A549 (cell line): ENCODE data around the gene ESRRG. TPM values are rescaled to one million over a fixed set of nuclear protein-coding genes. Genes with fewer than 3 reads are reported as not detected.

ENCODE experiments used
- ATAC-seq, 2 experiments: fragments of 200-7000 bp in 1 of 2; fragments of >200 bp in 1 of 2; cut with Nextera tagmentation in 1 of 2; cut with Tn5 transposase in 1 of 2; 3 replicates each; pipeline versions ENCODE4 v1.8.0 to v1.9.1; 2018 to 2020; ENCODE audit warnings: mild to moderate bottlenecking in 1 of 2, moderate library complexity in 1 of 2
- CTCF ChIA-PET: fragments of 300-600 bp; sonication (Branson Sonifier 250); formaldehyde crosslinking; extraction: SDS; loops from one replicate; lab custom pipeline; 2021; ENCODE audit warnings: antibody characterized with exemption, inconsistent platforms; lab: Yijun Ruan, JAX
- POLR2A ChIA-PET: fragments of 350-600 bp; formaldehyde crosslinking; extraction: SDS; loops from one replicate; lab custom pipeline; 2021; ENCODE audit warnings: antibody characterized with exemption, inconsistent platforms; lab: Yijun Ruan, JAX
- DNase-seq, 2 experiments: peaks; one replicate each; pipeline versions ENCODE4 v3.0.0 to v3.0.0-alpha.2; 2011 to 2016; ENCODE audit warnings: low read depth in 1 of 2, low spot score in 1 of 2
- FAIRE-seq: peaks from 2 replicates; lab custom pipeline; 2011; peaks lifted over from hg19 to GRCh38; lab: Jason Lieb, UNC
- H3K27ac ChIP-seq, 2 experiments: fragments of >200 bp; sonication (Bioruptor Twin); formaldehyde crosslinking; 3 replicates each; pipeline ENCODE4 v1.5.1; 2016 to 2017
- H3K4me1 ChIP-seq: fragments of >200 bp; sonication (Bioruptor Twin); formaldehyde crosslinking; 3 replicates; pipeline ENCODE4 v1.6.1; 2016
- H3K4me2 ChIP-seq: fragments of >200 bp; sonication (Bioruptor Twin); formaldehyde crosslinking; 3 replicates; pipeline ENCODE4 v1.6.1; 2016
- H3K4me3 ChIP-seq: fragments of >200 bp; sonication (Bioruptor Twin); formaldehyde crosslinking; 3 replicates; pipeline ENCODE4 v1.5.1; 2016
- H3K9me3 ChIP-seq: fragments of >200 bp; sonication (Bioruptor Twin); formaldehyde crosslinking; 3 replicates; pipeline ENCODE4 v1.6.1; 2016
- CBX8 ChIP-seq: fragments of 200-600 bp; sonication (generic); IDR thresholded peaks from 2 replicates; pipeline ENCODE4 v1.6.1; 2016
- CHD2 ChIP-seq: fragments of 150-350 bp; IDR thresholded peaks from 2 replicates; pipeline ENCODE4 v1.6.1; 2014; ENCODE audit warnings: low read length; ENCODE audit not compliant: partially characterized antibody
- CHD4 ChIP-seq: fragments of 200-600 bp; sonication (generic); IDR thresholded peaks from 2 replicates; pipeline ENCODE4 v1.6.1; 2016; ENCODE audit warnings: antibody characterized with exemption, mild to moderate bottlenecking, borderline replicate concordance
- EHF ChIP-seq: fragments of 250-450 bp; sonication (Bioruptor Pico); IDR thresholded peaks from 2 replicates; pipeline ENCODE4 v1.5.0; 2020; ENCODE audit warnings: mild to moderate bottlenecking
- EHMT2 ChIP-seq: fragments of 200-600 bp; sonication (generic); IDR thresholded peaks from 2 replicates; pipeline ENCODE4 v1.6.1; 2016; ENCODE audit warnings: antibody characterized with exemption, low read depth, mild to moderate bottlenecking, moderate library complexity
- FOSB ChIP-seq: fragments of 250-450 bp; sonication (Bioruptor Pico); IDR thresholded peaks from 2 replicates; pipeline ENCODE4 v1.5.0; 2020; ENCODE audit warnings: mild to moderate bottlenecking, moderate library complexity
- FOSL2 ChIP-seq, 2 experiments: fragments of 450-650 bp in 1 of 2; fragments of >200 bp in 1 of 2; sonication (Bioruptor Twin) in 1 of 2; formaldehyde crosslinking; IDR thresholded peaks; 2 replicates each; pipeline versions ENCODE4 v1.5.0 to v1.6.1; 2016 to 2020; ENCODE audit warnings: mild to moderate bottlenecking in 1 of 2, moderate library complexity in 1 of 2
- HEYL ChIP-seq: fragments of 250-450 bp; sonication (Bioruptor Pico); IDR thresholded peaks from 2 replicates; pipeline ENCODE4 v1.8.0; 2021; ENCODE audit warnings: mild to moderate bottlenecking, moderate library complexity
- HOXA7 ChIP-seq: fragments of 250-450 bp; sonication (Bioruptor Pico); IDR thresholded peaks from 2 replicates; pipeline ENCODE4 v1.5.0; 2020; ENCODE audit warnings: mild to moderate bottlenecking, moderate library complexity
- HOXB5 ChIP-seq: fragments of 250-450 bp; sonication (Bioruptor Pico); IDR thresholded peaks from 2 replicates; pipeline ENCODE4 v1.5.0; 2020; ENCODE audit warnings: mild to moderate bottlenecking, moderate library complexity
- KDM1A ChIP-seq: fragments of 200-600 bp; sonication (generic); IDR thresholded peaks from 2 replicates; pipeline ENCODE4 v1.6.1; 2016; ENCODE audit warnings: low read depth, mild to moderate bottlenecking
- KDM5A ChIP-seq: fragments of 200-600 bp; sonication (generic); IDR thresholded peaks from 2 replicates; pipeline ENCODE4 v1.6.1; 2016; ENCODE audit warnings: antibody characterized with exemption, mild to moderate bottlenecking
- POLR2AphosphoS2 ChIP-seq: conservative IDR thresholded peaks from 2 replicates; pipeline ENCODE4 v1.6.1; 2012; ENCODE audit warnings: low read length, improper control_type of control experiment, inconsistent platforms
- RFX5 ChIP-seq: fragments of 450-650 bp; IDR thresholded peaks from 2 replicates; pipeline ENCODE4 v1.7.1; 2014; ENCODE audit warnings: antibody characterized with exemption, mild to moderate bottlenecking, moderate library complexity
- SREBF2 ChIP-seq: fragments of 450-650 bp; IDR thresholded peaks from 2 replicates; pipeline ENCODE4 v1.6.1; 2014; ENCODE audit warnings: mild to moderate bottlenecking, moderate library complexity
- TP53 ChIP-seq: fragments of 250-450 bp; sonication (Bioruptor Pico); IDR thresholded peaks from 2 replicates; pipeline ENCODE4 v1.5.0; 2021; ENCODE audit warnings: mild to moderate bottlenecking, moderate library complexity
- USF2 ChIP-seq: fragments of 450-650 bp; IDR thresholded peaks from 2 replicates; pipeline ENCODE4 v1.6.1; 2014; ENCODE audit warnings: antibody characterized with exemption
- WGBS: methylation state at CpG from one replicate; pipeline ENCODE4 v1.1.6; 2017; ENCODE audit errors: missing lambda C conversion rate; 5-methylcytosine and 5-hydroxymethylcytosine counted together
- polyA plus RNA-seq, 4 experiments: library from polyadenylated mRNA; depleted of rRNA in 3 of 4; stranded (reverse); fragments of >200 nt; fragmentation: RNase III in 1 of 4; extraction: RNeasy Plus Mini Kit Qiagen cat#74134 plus additional on column Dnase treatment in 1 of 4; gene quantifications; 2 replicates in 3 of 4; 3 replicates in 1 of 4; pipeline ENCODE4 v1.2.3, GENCODE V29; 2011 to 2017
- TF ChIP-seq, protein P1 (sequence below): fragments of 200-600 bp; sonication (generic); IDR thresholded peaks from 2 replicates; pipeline ENCODE4 v1.6.1; 2016; ENCODE audit warnings: antibody characterized with exemption, mild to moderate bottlenecking, moderate library complexity
- TF ChIP-seq, protein P2 (sequence below): fragments of >200 bp; sonication (Bioruptor Twin); formaldehyde crosslinking; IDR thresholded peaks from 3 replicates; pipeline ENCODE4 v1.5.1; 2016

Gene ESRRG
- polyA plus RNA-seq, 2 of the 4 experiments (the other 2 are of a cell fraction): 0.09 TPM; not detected in 1

DNA sequence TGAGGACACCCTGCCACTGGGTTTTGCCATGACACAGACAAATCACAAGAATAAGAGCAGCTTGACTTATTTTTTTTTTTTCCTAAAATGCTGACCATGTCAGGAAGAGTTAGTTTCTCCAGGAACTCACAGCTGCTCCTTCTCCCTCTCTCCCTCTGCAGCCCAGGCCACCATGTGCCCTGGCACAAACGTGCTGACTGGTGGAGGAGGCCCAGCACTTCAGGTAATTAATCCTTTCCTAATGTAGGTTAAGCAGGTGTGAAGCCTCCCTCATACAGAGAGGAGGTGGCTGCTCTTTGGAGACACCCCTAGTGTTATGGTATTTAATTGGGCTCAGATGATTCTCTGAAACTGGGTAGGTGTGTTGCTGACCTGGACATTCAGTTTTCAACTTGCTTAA lies 170.2 kb downstream of the ESRRG start:
- FAIRE-seq (no peak), DNase-seq (no peak), ATAC-seq (no peak)
- Histone ChIP-seq H3K4me1 (no peaks in the 10 kb centered on the region), H3K4me3 (no peak overlapping the region), H3K9me3 (no peaks in the 10 kb centered on the region), H3K27ac (no peak overlapping the region), H3K4me2 (no peak overlapping the region)
- POLR2A ChIA-PET: interaction anchor here (0.6 kb wide), 1 partner anchor 625 kb away, joined by 3 read pairs; no protein-coding TSS in a partner anchor
- TF ChIP-seq HEYL (no peak), KDM1A (no peak), CHD2 (no peak), SREBF2 (no peak), HOXB5 (CRISPR knock-in tag) (no peak), TP53 (no peak), FOSB (CRISPR knock-in tag) (no peak), HOXA7 (CRISPR knock-in tag) (no peak), CHD4 (no peak), KDM5A (no peak)
- TF ChIP-seq, protein P1, sequence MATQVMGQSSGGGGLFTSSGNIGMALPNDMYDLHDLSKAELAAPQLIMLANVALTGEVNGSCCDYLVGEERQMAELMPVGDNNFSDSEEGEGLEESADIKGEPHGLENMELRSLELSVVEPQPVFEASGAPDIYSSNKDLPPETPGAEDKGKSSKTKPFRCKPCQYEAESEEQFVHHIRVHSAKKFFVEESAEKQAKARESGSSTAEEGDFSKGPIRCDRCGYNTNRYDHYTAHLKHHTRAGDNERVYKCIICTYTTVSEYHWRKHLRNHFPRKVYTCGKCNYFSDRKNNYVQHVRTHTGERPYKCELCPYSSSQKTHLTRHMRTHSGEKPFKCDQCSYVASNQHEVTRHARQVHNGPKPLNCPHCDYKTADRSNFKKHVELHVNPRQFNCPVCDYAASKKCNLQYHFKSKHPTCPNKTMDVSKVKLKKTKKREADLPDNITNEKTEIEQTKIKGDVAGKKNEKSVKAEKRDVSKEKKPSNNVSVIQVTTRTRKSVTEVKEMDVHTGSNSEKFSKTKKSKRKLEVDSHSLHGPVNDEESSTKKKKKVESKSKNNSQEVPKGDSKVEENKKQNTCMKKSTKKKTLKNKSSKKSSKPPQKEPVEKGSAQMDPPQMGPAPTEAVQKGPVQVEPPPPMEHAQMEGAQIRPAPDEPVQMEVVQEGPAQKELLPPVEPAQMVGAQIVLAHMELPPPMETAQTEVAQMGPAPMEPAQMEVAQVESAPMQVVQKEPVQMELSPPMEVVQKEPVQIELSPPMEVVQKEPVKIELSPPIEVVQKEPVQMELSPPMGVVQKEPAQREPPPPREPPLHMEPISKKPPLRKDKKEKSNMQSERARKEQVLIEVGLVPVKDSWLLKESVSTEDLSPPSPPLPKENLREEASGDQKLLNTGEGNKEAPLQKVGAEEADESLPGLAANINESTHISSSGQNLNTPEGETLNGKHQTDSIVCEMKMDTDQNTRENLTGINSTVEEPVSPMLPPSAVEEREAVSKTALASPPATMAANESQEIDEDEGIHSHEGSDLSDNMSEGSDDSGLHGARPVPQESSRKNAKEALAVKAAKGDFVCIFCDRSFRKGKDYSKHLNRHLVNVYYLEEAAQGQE: no peak
- 0% methylated on average over 1 of the region's 1 CpG for WGBS
- CTCF ChIA-PET: no interaction called here

DNA sequence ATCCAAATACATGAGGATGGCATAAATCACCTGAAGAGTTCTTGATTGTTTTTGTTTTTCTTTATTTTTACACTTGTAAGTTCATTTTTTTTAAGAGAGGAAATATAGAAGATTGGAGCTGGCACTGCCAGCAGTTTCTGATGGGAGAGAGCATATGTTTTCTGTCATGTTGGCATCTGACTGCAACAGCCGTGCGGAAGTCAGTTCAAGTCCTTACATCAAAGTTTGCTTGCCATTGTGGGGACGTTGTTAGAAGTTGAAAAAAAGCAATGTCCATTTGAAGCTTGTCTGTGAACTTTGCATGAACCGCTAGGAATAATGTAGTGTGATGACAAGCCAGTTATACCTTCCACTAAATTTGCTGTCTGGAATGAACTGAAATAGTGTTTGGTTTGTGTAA lies 173.4 kb downstream of the ESRRG start:
- FAIRE-seq (no peak), DNase-seq (no peak), ATAC-seq (no peak)
- TF ChIP-seq HOXB5 (CRISPR knock-in tag) (no peak), EHMT2 (no peak), FOSL2 (IDR thresholded peaks at IDR 0.05) (no peak), FOSL2 (CRISPR knock-in tag; IDR thresholded peaks at IDR 0.05) (no peak), POLR2AphosphoS2 (no peak), CBX8 (no peak), EHF (CRISPR knock-in tag) (no peak), USF2 (no peak), RFX5 (no peak), CHD4 (no peak)
- TF ChIP-seq, protein P2, sequence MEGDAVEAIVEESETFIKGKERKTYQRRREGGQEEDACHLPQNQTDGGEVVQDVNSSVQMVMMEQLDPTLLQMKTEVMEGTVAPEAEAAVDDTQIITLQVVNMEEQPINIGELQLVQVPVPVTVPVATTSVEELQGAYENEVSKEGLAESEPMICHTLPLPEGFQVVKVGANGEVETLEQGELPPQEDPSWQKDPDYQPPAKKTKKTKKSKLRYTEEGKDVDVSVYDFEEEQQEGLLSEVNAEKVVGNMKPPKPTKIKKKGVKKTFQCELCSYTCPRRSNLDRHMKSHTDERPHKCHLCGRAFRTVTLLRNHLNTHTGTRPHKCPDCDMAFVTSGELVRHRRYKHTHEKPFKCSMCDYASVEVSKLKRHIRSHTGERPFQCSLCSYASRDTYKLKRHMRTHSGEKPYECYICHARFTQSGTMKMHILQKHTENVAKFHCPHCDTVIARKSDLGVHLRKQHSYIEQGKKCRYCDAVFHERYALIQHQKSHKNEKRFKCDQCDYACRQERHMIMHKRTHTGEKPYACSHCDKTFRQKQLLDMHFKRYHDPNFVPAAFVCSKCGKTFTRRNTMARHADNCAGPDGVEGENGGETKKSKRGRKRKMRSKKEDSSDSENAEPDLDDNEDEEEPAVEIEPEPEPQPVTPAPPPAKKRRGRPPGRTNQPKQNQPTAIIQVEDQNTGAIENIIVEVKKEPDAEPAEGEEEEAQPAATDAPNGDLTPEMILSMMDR: no peak
- WGBS: 40% methylated on average over 4 of the region's 4 CpGs
- H3K4me3 ChIP-seq: no peak overlapping the region
- CTCF ChIA-PET: no interaction called here
- POLR2A ChIA-PET: no interaction called here
- H3K4me1 ChIP-seq: no peaks in the 10 kb centered on the region
- no peak overlapping the region for H3K27ac ChIP-seq
- no peaks in the 10 kb centered on the region for H3K9me3 ChIP-seq
- no peak overlapping the region for H3K4me2 ChIP-seq
